ENCODE measurements around the gene ICA1L. TPM values are rescaled to one million over a fixed set of nuclear protein-coding genes. Genes with fewer than 3 reads are reported as not detected.

The ICA1L gene
- total and polyA plus RNA-seq, 2 of the 8 experiments (the other 6 are each of a cell fraction or from before 2014, with no cell fraction given), result 1.1 to 3.4 TPM

Other genes starting within 250 kb of the ICA1L start
- gene FAM117B, start 236.8 kb downstream of the ICA1L start, total RNA-seq (2021; fragmentation: NEBNext Ultra II Directional; extraction: Animal tissue kit (Norgen Biotek cat#: 25700)), result 21.4 and 22.6 TPM in 2 replicates
- 3.9 and 4.0 TPM in 2 replicates for gene FAM117B, start 236.8 kb downstream of the ICA1L start, polyA plus RNA-seq (2011; rRNA removed)
- gene WDR12, start 39.9 kb upstream of the ICA1L start, total RNA-seq (2021; fragmentation: NEBNext Ultra II Directional; extraction: Animal tissue kit (Norgen Biotek cat#: 25700)), result 150 and 183 TPM in 2 replicates
- 9.7 and 25.0 TPM in 2 replicates for gene WDR12, start 39.9 kb upstream of the ICA1L start, polyA plus RNA-seq (2011; rRNA removed)
- 1.9 and 2.6 TPM in 2 replicates for gene CARF, start 40.5 kb upstream of the ICA1L start, total RNA-seq (2021; fragmentation: NEBNext Ultra II Directional; extraction: Animal tissue kit (Norgen Biotek cat#: 25700))
- 1.6 and 2.0 TPM in 2 replicates for gene CARF, start 40.5 kb upstream of the ICA1L start, polyA plus RNA-seq (2011; rRNA removed)
- gene NBEAL1, start 143.1 kb upstream of the ICA1L start, total RNA-seq (2021; fragmentation: NEBNext Ultra II Directional; extraction: Animal tissue kit (Norgen Biotek cat#: 25700)), result 8.2 and 10.7 TPM in 2 replicates
- 1.4 and 2.3 TPM in 2 replicates for gene NBEAL1, start 143.1 kb upstream of the ICA1L start, polyA plus RNA-seq (2011; rRNA removed)